HT-29 (cell line): ENCODE results near the gene PALM2AKAP2. TPM values are rescaled to one million over a fixed set of nuclear protein-coding genes. Genes with fewer than 3 reads are reported as not detected.

Source experiments
- DNase-seq: peaks from one replicate; pipeline ENCODE4 v3.0.0-alpha.2; 2015; ENCODE audit warnings: low spot score
- total RNA-seq: library from RNA; depleted of rRNA; stranded (reverse); fragments of >200 nt; shearing (Covaris generic); gene quantifications from 2 replicates; pipeline ENCODE4 v1.2.3, GENCODE V29; 2014; rRNA removed

The PALM2AKAP2 gene
- total RNA-seq, result not detected in 2 replicates

GRCh38 chr9:109779711-109780452, at the start of gene PALM2AKAP2:
TSS of gene PALM2AKAP2 (plus strand) at chr9:109780198. CDS start at chr9:109780489, 291 bp downstream.
- DNase-seq, result peak; percentile 9

GRCh38 chr9:109730228-109730627, 49.8 kb upstream of the PALM2AKAP2 start:
- no peak for DNase-seq

- DNase-seq, result no peak
These were observed 46.3 kb upstream of the PALM2AKAP2 start for GRCh38 chr9:109733690-109734089.

- DNase-seq, result no peak
These were observed 45.2 kb upstream of the PALM2AKAP2 start for GRCh38 chr9:109734814-109735213.

- DNase-seq, result no peak
These were observed 44.2 kb upstream of the PALM2AKAP2 start for GRCh38 chr9:109735801-109736200.

GRCh38 chr9:109737295-109737694, 42.7 kb upstream of the PALM2AKAP2 start:
- no peak for DNase-seq

GRCh38 chr9:109739760-109740159, 40.2 kb upstream of the PALM2AKAP2 start:
- DNase-seq, result no peak

- no peak for DNase-seq
These were observed 37.1 kb upstream of the PALM2AKAP2 start for GRCh38 chr9:109742776-109743348.

- no peak for DNase-seq
These were observed 36.3 kb upstream of the PALM2AKAP2 start for GRCh38 chr9:109743696-109744095.

GRCh38 chr9:109745335-109746283, 34.4 kb upstream of the PALM2AKAP2 start:
- DNase-seq, result no peak

- DNase-seq, result no peak
These were observed 28.7 kb upstream of the PALM2AKAP2 start for GRCh38 chr9:109751253-109751652.

GRCh38 chr9:109753308-109753707, 26.7 kb upstream of the PALM2AKAP2 start:
- no peak for DNase-seq

GRCh38 chr9:109755040-109755439, 25.0 kb upstream of the PALM2AKAP2 start:
- DNase-seq, result no peak

GRCh38 chr9:109759589-109759988, 20.4 kb upstream of the PALM2AKAP2 start:
- DNase-seq, result no peak

GRCh38 chr9:109765278-109765677, 14.7 kb upstream of the PALM2AKAP2 start:
- DNase-seq, result no peak

- no peak for DNase-seq
These were observed 14.2 kb upstream of the PALM2AKAP2 start for GRCh38 chr9:109765830-109766229.

GRCh38 chr9:109766351-109766750, 13.6 kb upstream of the PALM2AKAP2 start:
- no peak for DNase-seq

- no peak for DNase-seq
These were observed 12.6 kb upstream of the PALM2AKAP2 start for GRCh38 chr9:109767404-109767803.

GRCh38 chr9:109767814-109768213, 12.2 kb upstream of the PALM2AKAP2 start:
- no peak for DNase-seq

GRCh38 chr9:109769250-109769649, 10.7 kb upstream of the PALM2AKAP2 start:
- DNase-seq, result no peak

GRCh38 chr9:109770101-109770500, 9.9 kb upstream of the PALM2AKAP2 start:
- no peak for DNase-seq

- no peak for DNase-seq
These were observed 8.9 kb upstream of the PALM2AKAP2 start for GRCh38 chr9:109771087-109771486.
